OCI-LY3 (cell line): ENCODE measurements around the gene HPCAL1.

ENCODE experiments used
- CTCF ChIP-seq: fragments of 200-600, 300-600 bp; sonication (generic); IDR thresholded peaks from 2 replicates; pipeline ENCODE4 v1.5.1; 2014; ENCODE audit warnings: antibody characterized with exemption, low read length, low read depth
- EZH2phosphoT487 ChIP-seq: fragments of 200-600 bp; shearing (Covaris generic); IDR thresholded peaks from 2 replicates; pipeline ENCODE4 v1.6.1; 2018; ENCODE audit warnings: antibody characterized with exemption, mixed run types, low read depth

GRCh38 chr2:10269291-10269690 is 33.4 kb upstream of the HPCAL1 start:
- TF ChIP-seq CTCF (no peak), EZH2phosphoT487 (no peak)
